Vagina (tissue), 2 donors: ENCODE measurements around the gene USP49.
"Not testable (repeated sequence)": the region's sequence is repeated elsewhere in the genome, so short reads cannot be mapped to it uniquely, and the experiment has no call there.

Experiments used
- CTCF ChIP-seq, 3 experiments: fragments of 450-650 bp in 2 of 3; fragments of 200-600 bp in 1 of 3; sonication (generic) in 1 of 3; IDR thresholded peaks; one replicate each; pipeline ENCODE4 v1.5.1; 2017 to 2019; ENCODE audit warnings: antibody characterized with exemption in 3 of 3, mild to moderate bottlenecking in 2 of 3, moderate library complexity in 2 of 3
- POLR2A ChIP-seq, 2 donors: fragments of 450-650 bp; IDR thresholded peaks; one replicate each; pipeline ENCODE4 v1.6.1; 2017; ENCODE audit warnings: antibody characterized with exemption in 2 of 2, mild to moderate bottlenecking in 2 of 2, moderate library complexity in 2 of 2

- not testable (repeated sequence) for TF ChIP-seq CTCF, POLR2A (IDR thresholded peaks at IDR 0.05)
Observed at GRCh38 chr6:41766043-41766664, 129.0 kb downstream of the USP49 start.
